MV-4-11 (cell line): ENCODE data around the gene RAB4B.
"Not testable (repeated sequence)": the region's sequence is repeated elsewhere in the genome, so short reads cannot be mapped to it uniquely, and the experiment has no call there.

Experiments
- DNase-seq: peaks from one replicate; lab custom pipeline; 2025; lab: John Stamatoyannopoulos, UW

RAB4B gene

GRCh38 chr19:40822704-40823553 is 44.9 kb downstream of the RAB4B start:
- DNase-seq = peak; percentile 98

GRCh38 chr19:40824916-40825315 is 46.9 kb downstream of the RAB4B start:
- DNase-seq = not testable (repeated sequence)

DNA sequence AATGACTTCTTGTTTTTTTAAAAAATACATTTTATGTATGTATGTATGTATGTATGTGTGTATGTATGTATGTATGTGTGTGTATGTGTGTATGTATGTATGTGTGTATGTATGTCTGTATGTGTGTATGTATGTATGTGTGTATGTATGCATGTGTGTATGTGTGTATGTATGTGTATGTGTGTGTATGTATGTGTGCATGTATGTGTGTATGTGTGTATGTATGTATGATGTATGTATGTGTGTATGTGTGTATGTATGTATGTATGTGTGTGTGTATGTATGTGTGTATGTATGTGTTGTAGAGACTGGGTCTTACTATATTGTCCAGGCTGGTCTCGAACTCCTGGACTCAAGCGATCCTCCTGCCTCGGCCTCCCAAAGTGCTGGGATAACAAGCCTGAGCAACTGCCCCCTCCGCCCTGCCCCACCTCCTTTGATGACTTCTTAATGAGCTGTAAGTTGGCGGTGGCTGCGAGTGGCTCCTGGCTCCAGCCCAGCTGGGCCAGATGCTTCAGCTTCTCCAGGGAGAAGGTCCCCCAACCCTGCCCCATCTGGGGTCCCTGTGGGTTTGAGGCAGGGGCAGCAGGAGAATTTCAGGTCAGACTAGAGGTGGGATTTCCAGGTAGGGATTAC is 47.5 kb downstream of the RAB4B start:
- DNase-seq = not testable (repeated sequence)

GRCh38 chr19:40826312-40826698 is 48.3 kb downstream of the RAB4B start:
- DNase-seq = not testable (repeated sequence)

- DNase-seq = peak; percentile 80
Measured at GRCh38 chr19:40826699-40827385, 48.8 kb downstream of the RAB4B start.

- no peak for DNase-seq
Measured at GRCh38 chr19:40827386-40828247, 49.6 kb downstream of the RAB4B start.

DNA sequence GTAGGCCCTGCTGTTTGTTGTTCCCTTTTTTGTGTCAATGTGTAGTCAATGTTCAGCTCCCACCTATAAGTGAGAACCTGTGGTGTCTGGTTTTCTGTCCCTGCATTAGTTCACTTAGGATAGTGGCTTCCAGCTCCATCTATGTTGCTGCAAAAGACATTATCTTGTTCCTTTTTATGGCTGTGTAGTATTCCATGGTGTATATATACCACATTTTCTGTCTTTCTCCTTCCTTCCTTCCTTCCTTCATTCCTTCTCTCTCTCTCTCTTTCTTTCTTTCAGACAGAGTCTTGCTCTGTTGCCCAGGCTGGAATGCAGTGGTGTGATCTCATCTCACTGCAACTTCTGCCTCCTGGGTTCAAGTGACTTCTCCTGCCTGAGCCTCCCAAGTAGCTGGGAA is 51.2 kb downstream of the RAB4B start:
- DNase-seq = no peak

GRCh38 chr19:40830741-40831140 is 52.7 kb downstream of the RAB4B start:
- not testable (repeated sequence) for DNase-seq

GRCh38 chr19:40831502-40832430 is 53.7 kb downstream of the RAB4B start:
- peak; percentile 99 for DNase-seq

DNA sequence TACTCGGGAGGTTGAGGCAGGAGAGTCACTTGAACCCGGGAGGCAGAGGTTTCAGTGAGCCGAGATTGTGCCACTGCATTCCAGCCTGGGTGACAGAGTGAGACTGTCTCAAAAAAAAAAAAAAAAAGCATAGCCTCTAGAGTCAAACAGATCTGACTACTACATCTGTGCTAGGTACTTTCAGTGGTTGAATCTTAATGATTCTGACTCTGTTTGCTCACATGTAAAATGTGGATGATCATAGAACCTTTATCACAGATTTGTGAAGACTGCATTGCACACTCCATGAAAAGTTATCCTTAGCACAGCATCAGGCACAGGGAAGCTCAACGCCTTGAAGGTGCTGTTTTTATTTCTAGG is 54.4 kb downstream of the RAB4B start:
- DNase-seq = not testable (repeated sequence)

DNA sequence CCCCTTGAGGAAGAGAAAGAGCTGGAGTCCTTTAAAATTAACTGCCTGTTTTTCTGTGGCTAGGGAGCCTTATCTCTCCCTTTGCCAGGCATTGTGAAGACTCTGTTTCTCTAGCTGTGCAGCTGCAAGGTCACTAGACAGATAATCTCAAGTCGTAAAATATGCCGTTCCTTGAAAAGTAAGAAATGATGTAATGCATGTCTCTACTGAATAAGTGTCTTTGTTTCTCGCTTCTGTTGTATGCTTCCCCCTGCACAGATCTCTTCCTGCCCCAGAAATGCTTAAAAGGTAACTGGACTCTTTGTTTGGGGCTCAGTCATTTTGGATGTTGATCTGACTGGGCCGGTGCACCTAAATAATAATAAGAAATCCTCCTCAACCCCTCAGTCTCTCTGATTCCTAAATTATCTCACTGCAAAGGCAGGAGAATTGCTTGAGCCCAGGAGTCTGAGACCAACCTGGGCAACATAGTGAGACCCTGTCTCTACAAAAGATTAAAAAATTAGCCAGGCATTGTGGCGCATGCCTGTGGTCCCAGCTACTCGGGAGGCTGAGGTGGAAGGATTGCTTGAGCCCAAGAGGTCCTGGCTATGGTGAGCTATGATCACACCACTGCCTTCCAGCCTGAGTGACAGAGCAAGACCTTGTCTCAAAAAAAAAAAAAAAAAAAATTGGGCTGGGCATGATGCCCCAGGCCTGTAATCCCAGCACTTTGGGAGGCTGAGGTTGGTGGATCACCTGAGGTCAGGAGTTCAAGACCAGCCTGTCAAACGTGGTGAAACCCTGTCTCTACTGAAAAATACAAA is 55.9 kb downstream of the RAB4B start:
- peak; percentile 81 for DNase-seq

GRCh38 chr19:40836754-40837429 is 58.8 kb downstream of the RAB4B start:
- no peak for DNase-seq

DNA sequence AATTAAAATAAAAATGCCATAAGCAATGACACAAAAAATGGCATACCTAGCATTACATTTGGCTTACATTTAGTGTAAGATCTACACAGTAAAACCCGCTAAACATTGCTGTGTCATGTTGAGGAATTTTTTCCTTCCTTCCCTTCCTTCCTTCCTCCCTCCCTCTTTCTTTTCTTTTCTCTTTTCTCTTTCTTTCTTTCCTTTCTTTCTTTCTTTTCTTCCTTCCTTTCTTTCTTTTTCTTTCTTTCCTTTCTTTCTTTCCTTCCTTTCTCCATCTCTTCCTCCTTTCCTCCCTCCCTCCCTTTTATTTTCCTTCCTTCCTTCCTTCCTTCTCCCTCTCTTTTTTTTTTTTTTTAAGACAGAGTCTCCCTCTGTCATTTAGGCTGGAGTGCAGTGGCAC is 60.4 kb downstream of the RAB4B start:
- DNase-seq = not testable (repeated sequence)

- DNase-seq = not testable (repeated sequence)
Measured at GRCh38 chr19:40842012-40842411, 64.0 kb downstream of the RAB4B start.

GRCh38 chr19:40842997-40843652 is 65.1 kb downstream of the RAB4B start:
- not testable (repeated sequence) for DNase-seq

- peak; percentile 84 for DNase-seq
Measured at GRCh38 chr19:40843653-40844052, 65.6 kb downstream of the RAB4B start.
